Endothelial cell of umbilical vein (primary cell): Measurements from ENCODE around the gene SULT1C2. TPM values are rescaled to one million over a fixed set of nuclear protein-coding genes. Genes with fewer than 3 reads are reported as not detected.

ENCODE experiments used
- BruUV-seq: library from RNA; stranded (reverse); fragments of 400-500 nt; replicated peaks from 2 replicates; lab custom pipeline; 2021; lab: Mats Ljungman, UMichigan
- CTCF ChIA-PET: fragments of 300-600, 350-600 bp; sonication (Branson Sonifier 250); formaldehyde crosslinking; loops from one replicate; lab custom pipeline; 2021; ENCODE audit warnings: antibody characterized with exemption, inconsistent platforms; lab: Charles Lee
- POLR2A ChIA-PET: fragments of 300-600, 350-600 bp; sonication (Branson Sonifier 250); formaldehyde crosslinking; loops from one replicate; lab custom pipeline; 2021; ENCODE audit warnings: antibody characterized with exemption, inconsistent platforms; lab: Charles Lee
- DNase-seq: peaks from one replicate; pipeline ENCODE4 v3.0.0-alpha.2; 2011; ENCODE audit warnings: low read depth, low spot score
- FAIRE-seq: peaks from 2 replicates; lab custom pipeline; 2011; peaks lifted over from hg19 to GRCh38; lab: Jason Lieb, UNC
- H2AFZ ChIP-seq: 2 replicates; pipeline ENCODE4 v1.6.0; 2012; ENCODE audit warnings: low read depth, low read length, control low read depth, inconsistent platforms
- H3K27ac ChIP-seq: 2 replicates; pipeline ENCODE4 v1.5.1; 2011; ENCODE audit warnings: low read depth, mild to moderate bottlenecking, control low read depth, low read length, moderate library complexity; ENCODE audit not compliant: insufficient read depth
- H3K27me3 ChIP-seq, 2 experiments: 2 replicates each; pipeline versions ENCODE4 v1.6.0 to v1.6.1; 2011; ENCODE audit warnings: low read length in 2 of 2, mixed read lengths in 1 of 2; ENCODE audit not compliant: control insufficient read depth in 2 of 2, insufficient read depth in 2 of 2
- H3K36me3 ChIP-seq, 2 experiments: 2 replicates in 1 of 2; 3 replicates in 1 of 2; pipeline ENCODE4 v1.5.1; 2011; ENCODE audit warnings: low read length in 2 of 2, mild to moderate bottlenecking in 1 of 2, moderate library complexity in 1 of 2; ENCODE audit not compliant: control insufficient read depth in 2 of 2, insufficient read depth in 2 of 2; ENCODE audit errors: extremely low read depth in 1 of 2
- H3K4me1 ChIP-seq: 3 replicates; pipeline ENCODE4 v1.5.1; 2011; ENCODE audit warnings: mild to moderate bottlenecking, low read length; ENCODE audit not compliant: control insufficient read depth, insufficient read depth; ENCODE audit errors: extremely low read depth
- H3K4me2 ChIP-seq: 2 replicates; pipeline ENCODE4 v1.6.1; 2011; ENCODE audit warnings: low read length, control low read depth, mixed read lengths; ENCODE audit not compliant: insufficient read depth
- H3K4me3 ChIP-seq, 3 experiments: fragments of 200-600 bp in 1 of 3; sonication (generic), shearing (Covaris generic) in 1 of 3; replicated peaks in 1 of 3; 2 replicates each; pipeline ENCODE4 v1.5.1; 2011 to 2016; ENCODE audit warnings: control low read depth in 3 of 3, low read length in 3 of 3, mild to moderate bottlenecking in 2 of 3, inconsistent platforms in 1 of 3, low read depth in 1 of 3, moderate library complexity in 1 of 3; ENCODE audit not compliant: insufficient read depth in 1 of 3
- H3K79me2 ChIP-seq: 2 replicates; pipeline ENCODE4 v1.6.0; 2012; ENCODE audit warnings: low read length, inconsistent platforms; ENCODE audit not compliant: control insufficient read depth, insufficient read depth
- H3K9ac ChIP-seq: replicated peaks from 2 replicates; pipeline ENCODE3; 2011; ENCODE audit warnings: low read length, control low read depth; ENCODE audit not compliant: insufficient read depth; ENCODE audit errors: extremely low read depth
- H3K9me1 ChIP-seq: replicated peaks from 3 replicates; pipeline ENCODE4 v1.6.0; 2011; ENCODE audit warnings: mild to moderate bottlenecking, low read length; ENCODE audit not compliant: control insufficient read depth, insufficient read depth; ENCODE audit errors: extremely low read depth
- H3K9me3 ChIP-seq: replicated peaks from 2 replicates; pipeline ENCODE4 v1.5.1; 2012; ENCODE audit warnings: low read length, inconsistent platforms; ENCODE audit not compliant: control insufficient read depth, insufficient read depth
- H4K20me1 ChIP-seq: replicated peaks from 2 replicates; pipeline ENCODE3; 2011; ENCODE audit warnings: mild to moderate bottlenecking, low read length; ENCODE audit not compliant: control insufficient read depth, insufficient read depth; ENCODE audit errors: extremely low read depth
- EZH2 ChIP-seq: IDR thresholded peaks from 2 replicates; pipeline ENCODE4 v1.6.1; 2012; ENCODE audit warnings: borderline replicate concordance, low read depth, mild to moderate bottlenecking, moderate library complexity, low read length, inconsistent platforms; ENCODE audit not compliant: severe bottlenecking
- FOS ChIP-seq: IDR thresholded peaks from 2 replicates; pipeline ENCODE4 v1.6.1; 2011; ENCODE audit warnings: mild to moderate bottlenecking, low read length, moderate library complexity, borderline replicate concordance; ENCODE audit not compliant: insufficient read depth
- GATA2 ChIP-seq: IDR thresholded peaks from 2 replicates; pipeline ENCODE4 v1.7.0; 2011; ENCODE audit warnings: low read depth, mild to moderate bottlenecking, moderate library complexity, mixed read lengths, low read length; ENCODE audit not compliant: insufficient read length, insufficient read depth
- JUN ChIP-seq: IDR thresholded peaks from 2 replicates; pipeline ENCODE4 v1.6.1; 2011; ENCODE audit warnings: borderline replicate concordance, low read depth; ENCODE audit not compliant: insufficient read length, insufficient read depth
- MYC ChIP-seq: IDR thresholded peaks from one replicate; pipeline ENCODE4 v1.6.1; 2011; ENCODE audit warnings: mild to moderate bottlenecking, low read depth, low read length
- POLR2A ChIP-seq: IDR thresholded peaks from 2 replicates; pipeline ENCODE4 v1.6.1; 2012; ENCODE audit warnings: low read depth, mild to moderate bottlenecking, control low read depth, low read length
- POLR2AphosphoS5 ChIP-seq: IDR thresholded peaks from 2 replicates; pipeline ENCODE4 v1.6.1; 2012; ENCODE audit warnings: low read depth, mild to moderate bottlenecking, control low read depth, low read length, moderate library complexity; ENCODE audit not compliant: insufficient read depth
- dilution Hi-C: fragments of 300-500 bp; cut with MboI; formaldehyde crosslinking; loops from one replicate; pipeline ENCODE4 v1.15.0; 2019; ENCODE audit warnings: low sequenced_read_pairs; ENCODE audit not compliant: extremely low pct_ligation_motif_present
- intact Hi-C: fragments of 100-400 bp; cut with micrococcal nuclease; formaldehyde crosslinking; loops from one replicate; pipeline ENCODE4 v1.10.0; 2022
- polyA plus RNA-seq, 4 experiments: library from polyadenylated mRNA; depleted of rRNA in 3 of 4; stranded (reverse) in 3 of 4; unstranded in 1 of 4; fragments of >200 nt; gene quantifications; 2 replicates each; pipeline versions ENCODE4 v1.2.1 to v1.2.3, GENCODE V29; 2011 to 2012; ENCODE audit warnings: missing spikeins in 1 of 4
- total RNA-seq: library from RNA; stranded (reverse); gene quantifications from 2 replicates; pipeline ENCODE4 v1.2.3, GENCODE V29; 2021
- TF ChIP-seq, protein P1 (sequence below): IDR thresholded peaks from 2 replicates; pipeline ENCODE4 v1.6.1; 2011; ENCODE audit not compliant: insufficient read depth, insufficient read length
- TF ChIP-seq, protein P2 (sequence below), 2 donors: IDR thresholded peaks; 1 replicate in 1 of 2; 2 replicates in 1 of 2; pipeline ENCODE4 v1.5.1; 2011; ENCODE audit warnings: low read length in 2 of 2, mild to moderate bottlenecking in 2 of 2, moderate library complexity in 2 of 2, control low read depth in 1 of 2, inconsistent platforms in 1 of 2, low read depth in 1 of 2; ENCODE audit not compliant: insufficient read depth in 1 of 2; ENCODE audit errors: extremely low read depth in 1 of 2

SULT1C2 gene
- total and polyA plus RNA-seq, 2 donors (not counting 3 experiments of a cell fraction or from before 2014, with no cell fraction given): not detected

DNA sequence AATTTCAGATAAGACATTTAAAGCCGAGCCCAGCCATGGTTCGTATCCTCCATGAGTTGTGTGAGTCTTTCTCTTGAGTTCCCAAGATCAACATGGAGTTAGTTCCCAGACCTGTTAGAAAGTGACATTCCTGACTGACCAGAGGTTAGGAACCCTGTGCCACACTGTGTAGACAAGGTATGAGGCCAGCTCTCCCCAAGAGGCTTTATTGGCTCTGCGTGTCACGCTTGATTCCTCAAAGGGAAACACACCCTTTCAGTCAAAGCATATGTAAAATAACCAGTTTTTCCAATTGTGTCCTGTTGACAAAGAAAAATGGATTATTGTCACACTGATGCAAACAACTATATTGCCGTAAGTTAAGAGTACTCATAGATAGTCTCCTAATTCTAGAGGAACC is 47.7 kb upstream of the SULT1C2 start:
- H4K20me1 ChIP-seq: no peaks in the 10 kb centered on the region
- no peak for DNase-seq
- CTCF ChIA-PET: no interaction called here
- no peak overlapping the region for H3K27ac ChIP-seq
- H3K4me2 ChIP-seq: no peak overlapping the region
- H3K36me3 ChIP-seq: no peaks in the 10 kb centered on the region
- H3K4me3 ChIP-seq: no peak overlapping the region
- TF ChIP-seq POLR2A (no peak), FOS (no peak), EZH2 (no peak), MYC (no peak), GATA2 (no peak), POLR2AphosphoS5 (no peak), JUN (no peak)
- TF ChIP-seq, protein P1, sequence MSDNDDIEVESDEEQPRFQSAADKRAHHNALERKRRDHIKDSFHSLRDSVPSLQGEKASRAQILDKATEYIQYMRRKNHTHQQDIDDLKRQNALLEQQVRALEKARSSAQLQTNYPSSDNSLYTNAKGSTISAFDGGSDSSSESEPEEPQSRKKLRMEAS: no peak
- TF ChIP-seq, protein P2, sequence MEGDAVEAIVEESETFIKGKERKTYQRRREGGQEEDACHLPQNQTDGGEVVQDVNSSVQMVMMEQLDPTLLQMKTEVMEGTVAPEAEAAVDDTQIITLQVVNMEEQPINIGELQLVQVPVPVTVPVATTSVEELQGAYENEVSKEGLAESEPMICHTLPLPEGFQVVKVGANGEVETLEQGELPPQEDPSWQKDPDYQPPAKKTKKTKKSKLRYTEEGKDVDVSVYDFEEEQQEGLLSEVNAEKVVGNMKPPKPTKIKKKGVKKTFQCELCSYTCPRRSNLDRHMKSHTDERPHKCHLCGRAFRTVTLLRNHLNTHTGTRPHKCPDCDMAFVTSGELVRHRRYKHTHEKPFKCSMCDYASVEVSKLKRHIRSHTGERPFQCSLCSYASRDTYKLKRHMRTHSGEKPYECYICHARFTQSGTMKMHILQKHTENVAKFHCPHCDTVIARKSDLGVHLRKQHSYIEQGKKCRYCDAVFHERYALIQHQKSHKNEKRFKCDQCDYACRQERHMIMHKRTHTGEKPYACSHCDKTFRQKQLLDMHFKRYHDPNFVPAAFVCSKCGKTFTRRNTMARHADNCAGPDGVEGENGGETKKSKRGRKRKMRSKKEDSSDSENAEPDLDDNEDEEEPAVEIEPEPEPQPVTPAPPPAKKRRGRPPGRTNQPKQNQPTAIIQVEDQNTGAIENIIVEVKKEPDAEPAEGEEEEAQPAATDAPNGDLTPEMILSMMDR (IDR thresholded peaks at IDR 0.05; ENCODE audit: extremely low read depth in 1 of 2, insufficient read depth in 1 of 2, low read depth in 1 of 2, low read length in 2 of 2): no peak
- H3K27me3 ChIP-seq: no peaks in the 10 kb centered on the region
- H3K4me1 ChIP-seq: no peaks in the 10 kb centered on the region
- dilution Hi-C loops (no loop called here), intact Hi-C loops (no loop called here)
- H3K79me2 ChIP-seq: no peaks in the 10 kb centered on the region
- H3K9me3 ChIP-seq: peaks cover 1% of the 10 kb centered on the region
- H3K9ac ChIP-seq: no peak overlapping the region
- FAIRE-seq: no peak
- BruUV-seq: no TSS peak
- no peak overlapping the region for H2AFZ ChIP-seq
- POLR2A ChIA-PET: no interaction called here
- no peaks in the 10 kb centered on the region for H3K9me1 ChIP-seq
